ENCODE measurements around the gene ABCC3.

DNA sequence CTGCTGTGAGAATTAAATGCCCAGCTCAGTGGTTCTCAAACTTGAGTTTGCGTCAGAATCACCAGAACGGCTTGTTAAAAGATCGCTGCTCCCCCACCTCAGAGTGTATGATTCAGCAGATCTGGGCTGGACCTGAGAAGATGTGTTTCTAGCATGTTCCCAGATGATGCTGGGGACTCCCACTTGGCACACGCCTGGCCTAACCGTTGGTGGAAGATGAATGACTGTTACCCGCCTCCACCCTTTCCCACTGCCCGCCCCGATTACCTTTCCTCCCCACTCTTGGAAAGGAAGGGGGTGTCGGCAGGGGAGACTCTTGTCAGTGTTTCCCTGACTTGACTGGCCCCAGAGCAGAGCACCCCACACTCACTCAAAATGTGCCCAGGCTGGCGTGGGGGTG, 29.3 kb upstream of the ABCC3 start:
- TF ChIP-seq, protein P1, sequence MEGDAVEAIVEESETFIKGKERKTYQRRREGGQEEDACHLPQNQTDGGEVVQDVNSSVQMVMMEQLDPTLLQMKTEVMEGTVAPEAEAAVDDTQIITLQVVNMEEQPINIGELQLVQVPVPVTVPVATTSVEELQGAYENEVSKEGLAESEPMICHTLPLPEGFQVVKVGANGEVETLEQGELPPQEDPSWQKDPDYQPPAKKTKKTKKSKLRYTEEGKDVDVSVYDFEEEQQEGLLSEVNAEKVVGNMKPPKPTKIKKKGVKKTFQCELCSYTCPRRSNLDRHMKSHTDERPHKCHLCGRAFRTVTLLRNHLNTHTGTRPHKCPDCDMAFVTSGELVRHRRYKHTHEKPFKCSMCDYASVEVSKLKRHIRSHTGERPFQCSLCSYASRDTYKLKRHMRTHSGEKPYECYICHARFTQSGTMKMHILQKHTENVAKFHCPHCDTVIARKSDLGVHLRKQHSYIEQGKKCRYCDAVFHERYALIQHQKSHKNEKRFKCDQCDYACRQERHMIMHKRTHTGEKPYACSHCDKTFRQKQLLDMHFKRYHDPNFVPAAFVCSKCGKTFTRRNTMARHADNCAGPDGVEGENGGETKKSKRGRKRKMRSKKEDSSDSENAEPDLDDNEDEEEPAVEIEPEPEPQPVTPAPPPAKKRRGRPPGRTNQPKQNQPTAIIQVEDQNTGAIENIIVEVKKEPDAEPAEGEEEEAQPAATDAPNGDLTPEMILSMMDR (conservative IDR thresholded peaks at IDR 0.05; ENCODE audit: low read depth, low read length), result no peak
- no peak for TF ChIP-seq EZH2 (IDR thresholded peaks at IDR 0.05; ENCODE audit: borderline replicate concordance, low read depth, low read length, poor library complexity, severe bottlenecking)

All from A673 (cell line).